Coronary artery (tissue), 2 donors: Measurements from ENCODE around the gene SNRPF.

ENCODE experiments used
- DNase-seq: peaks from one replicate; pipeline ENCODE4 v3.0.0-alpha.2; 2017; ENCODE audit warnings: low spot score
- H3K27ac ChIP-seq, 2 donors: fragments of 200-600 bp; sonication (generic); one replicate each; pipeline ENCODE4 v1.5.1; 2016 to 2019
- H3K4me3 ChIP-seq: fragments of 200-600 bp; sonication (generic); 2 replicates; pipeline ENCODE4 v1.5.1; 2016; ENCODE audit warnings: mild to moderate bottlenecking, moderate library complexity
- CTCF ChIP-seq: fragments of 200-600 bp; sonication (generic); IDR thresholded peaks from one replicate; pipeline ENCODE4 v1.5.1; 2019; ENCODE audit warnings: antibody characterized with exemption

SNRPF gene

DNA sequence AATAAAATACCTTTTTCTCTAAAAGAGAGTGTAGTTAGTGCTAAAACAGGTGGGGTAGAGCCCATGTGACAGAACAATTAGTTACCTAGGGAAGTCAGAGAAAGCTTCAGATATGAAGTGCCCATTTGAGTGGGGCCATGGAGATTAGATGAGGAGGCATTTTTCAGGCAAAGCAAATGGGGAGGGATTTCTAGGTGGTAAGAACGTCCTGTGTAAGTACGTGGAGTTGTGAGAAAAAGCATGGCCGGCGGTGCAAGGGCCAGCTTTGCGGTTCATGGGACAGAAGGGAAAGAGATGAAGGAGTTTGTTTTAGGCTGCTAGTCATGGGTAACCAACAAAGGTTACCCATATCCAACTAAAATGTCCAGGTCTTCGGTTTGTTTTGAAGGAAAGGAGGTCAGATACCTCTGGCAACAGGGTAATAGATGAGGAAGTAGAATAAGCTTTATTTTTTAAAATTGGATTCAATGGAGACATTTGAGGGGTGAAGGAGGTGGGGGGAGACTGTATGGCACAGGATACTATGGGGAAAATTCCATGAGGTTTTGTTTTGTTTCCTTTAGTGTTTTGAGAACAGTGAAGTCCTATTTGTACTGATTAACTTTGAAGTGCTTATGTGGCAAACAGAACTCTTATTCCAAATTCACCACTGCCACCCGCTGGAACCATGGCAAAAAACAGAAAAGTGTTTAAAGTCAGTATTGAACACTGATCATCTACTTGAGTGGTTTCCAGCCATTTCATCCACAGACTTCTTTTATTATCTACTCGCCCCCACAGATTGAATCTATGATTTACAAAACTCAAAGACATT, 10.0 kb upstream of the SNRPF start:
- no peak overlapping the region for H3K27ac ChIP-seq
- TF ChIP-seq CTCF: no peak
- no peak for DNase-seq
- H3K4me3 ChIP-seq: no peak overlapping the region

DNA sequence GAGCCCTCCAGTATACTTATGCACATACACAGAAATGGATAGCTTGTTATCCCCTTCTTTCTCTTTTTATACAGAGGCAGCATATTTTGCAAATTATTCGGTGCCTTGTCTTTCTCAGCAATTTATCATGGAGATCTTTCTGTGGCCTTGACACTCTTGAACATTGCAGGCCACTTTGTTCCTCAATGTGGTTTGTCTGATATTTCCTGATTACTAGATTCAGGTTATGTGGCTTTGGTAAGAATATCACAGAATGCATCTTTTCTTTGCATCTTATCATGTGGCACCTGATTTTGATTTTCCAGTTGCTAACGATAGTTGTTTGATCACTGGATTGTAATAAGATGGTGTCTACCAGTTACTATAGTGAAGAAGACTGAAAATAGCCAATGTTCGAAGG, 7.1 kb upstream of the SNRPF start:
- no peak overlapping the region for H3K27ac ChIP-seq
- no peak for TF ChIP-seq CTCF
- no peak overlapping the region for H3K4me3 ChIP-seq
- DNase-seq: no peak

GRCh38 chr12:95852133-95852532, 6.6 kb upstream of the SNRPF start:
- no peak for TF ChIP-seq CTCF
- no peak for DNase-seq
- H3K27ac ChIP-seq: no peak overlapping the region
- H3K4me3 ChIP-seq: no peak overlapping the region

DNA sequence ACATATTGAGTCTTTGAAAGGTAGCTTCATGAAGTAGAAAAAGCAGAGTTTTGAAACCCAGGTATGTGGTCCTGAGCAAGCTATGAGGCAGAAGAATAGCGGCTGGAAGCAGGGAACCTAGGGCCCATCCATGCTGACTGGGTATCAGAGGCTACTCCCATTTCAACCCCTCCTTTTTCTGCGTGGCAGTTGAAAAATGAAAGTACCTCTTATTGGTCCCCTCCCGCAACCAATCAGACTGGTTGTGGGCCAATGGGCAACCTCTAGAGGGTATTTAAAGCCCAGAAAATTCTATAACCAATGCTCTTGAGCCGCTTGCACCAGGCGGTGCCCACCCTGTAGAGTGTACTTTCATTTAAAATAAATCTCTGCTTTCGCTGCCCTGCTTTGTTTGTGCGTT, 1.6 kb upstream of the SNRPF start:
- DNase-seq: no peak
- no peak for TF ChIP-seq CTCF
- no peak overlapping the region for H3K27ac ChIP-seq
- no peak overlapping the region for H3K4me3 ChIP-seq

DNA sequence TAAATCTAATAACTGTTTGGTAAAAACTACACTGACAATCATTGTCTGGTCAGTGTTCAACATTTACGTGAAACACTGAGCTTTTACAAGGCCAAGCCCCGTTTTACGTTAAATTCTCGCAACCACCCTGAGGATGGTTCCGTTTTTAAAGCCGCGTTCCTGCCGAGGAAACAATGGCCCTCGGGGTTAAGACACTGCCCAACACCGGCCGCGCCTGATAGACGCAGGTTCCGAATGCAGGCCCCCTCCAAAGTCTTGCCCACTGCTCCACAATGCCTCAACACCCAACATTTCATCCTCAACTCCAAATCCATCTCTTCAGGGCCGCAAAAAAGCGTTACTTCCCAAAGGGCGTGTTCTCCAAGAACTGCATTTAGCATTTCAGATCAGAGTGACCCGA, 953 bp upstream of the SNRPF start:
- H3K27ac ChIP-seq: no peak overlapping the region
- H3K4me3 ChIP-seq: peak overlapping the region; percentile 82
- no peak for TF ChIP-seq CTCF
- no peak for DNase-seq

DNA sequence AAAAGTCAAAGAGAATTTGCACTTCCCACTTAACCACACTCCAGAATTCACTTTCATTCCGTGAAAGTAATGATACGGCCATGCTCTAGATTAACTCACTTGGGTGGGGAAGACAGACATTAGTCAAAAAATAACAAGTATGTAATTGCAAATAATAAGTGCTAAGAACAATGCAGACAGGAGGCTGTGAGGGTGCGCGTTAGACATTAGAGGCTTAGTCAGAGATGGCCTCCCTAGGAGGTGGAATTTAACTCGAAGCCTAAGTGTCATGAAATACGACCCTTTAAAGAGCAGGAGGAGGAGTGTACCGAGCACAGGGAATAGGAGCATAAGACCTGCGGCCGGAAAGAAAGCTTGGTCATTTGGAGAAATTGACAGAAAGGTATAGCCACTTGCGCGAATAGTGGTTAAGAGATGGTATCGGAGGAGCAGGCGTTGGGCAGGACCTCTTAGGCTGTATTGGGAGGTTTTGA, 628 bp downstream of the SNRPF start:
- no peak for TF ChIP-seq CTCF
- Histone ChIP-seq H3K27ac (peak overlapping the region in 1 of 2 donors; percentile 76), H3K4me3 (peak overlapping the region; percentile 82)
- no peak for DNase-seq
